ENCODE results near the gene FRMD4A.
"Not testable (repeated sequence)": the region's sequence is repeated elsewhere in the genome, so short reads cannot be mapped to it uniquely, and the experiment has no call there.

The FRMD4A gene

GRCh38 chr10:14087566-14087965 is 243.2 kb downstream of the FRMD4A start:
- DNase-seq = no peak

- DNase-seq = no peak
These were observed 244.1 kb downstream of the FRMD4A start for GRCh38 chr10:14086596-14086995.

- DNase-seq = no peak
These were observed 245.8 kb downstream of the FRMD4A start for GRCh38 chr10:14084875-14085274.

DNA sequence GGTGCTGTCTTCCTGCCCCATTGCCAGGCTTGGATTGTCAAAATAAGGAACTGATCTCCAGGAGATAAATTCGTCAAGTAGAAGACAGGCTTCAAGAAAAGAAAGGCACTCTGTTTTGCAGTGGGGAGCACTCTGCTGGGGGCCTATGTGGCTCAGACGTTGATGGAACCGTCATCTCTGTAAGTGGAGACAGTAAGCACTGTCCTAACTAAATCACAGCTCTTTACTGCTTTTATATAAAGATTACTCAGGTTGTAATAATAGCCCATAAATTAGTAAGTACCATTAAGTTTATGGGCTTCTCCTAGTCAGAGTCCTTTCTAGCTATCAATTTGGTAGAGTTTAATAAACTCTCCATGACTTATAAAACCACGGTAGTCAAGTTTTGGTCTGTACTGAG is 249.9 kb downstream of the FRMD4A start:
- no peak for DNase-seq

- DNase-seq = no peak
These were observed 253.3 kb downstream of the FRMD4A start for GRCh38 chr10:14077430-14077829.

DNA sequence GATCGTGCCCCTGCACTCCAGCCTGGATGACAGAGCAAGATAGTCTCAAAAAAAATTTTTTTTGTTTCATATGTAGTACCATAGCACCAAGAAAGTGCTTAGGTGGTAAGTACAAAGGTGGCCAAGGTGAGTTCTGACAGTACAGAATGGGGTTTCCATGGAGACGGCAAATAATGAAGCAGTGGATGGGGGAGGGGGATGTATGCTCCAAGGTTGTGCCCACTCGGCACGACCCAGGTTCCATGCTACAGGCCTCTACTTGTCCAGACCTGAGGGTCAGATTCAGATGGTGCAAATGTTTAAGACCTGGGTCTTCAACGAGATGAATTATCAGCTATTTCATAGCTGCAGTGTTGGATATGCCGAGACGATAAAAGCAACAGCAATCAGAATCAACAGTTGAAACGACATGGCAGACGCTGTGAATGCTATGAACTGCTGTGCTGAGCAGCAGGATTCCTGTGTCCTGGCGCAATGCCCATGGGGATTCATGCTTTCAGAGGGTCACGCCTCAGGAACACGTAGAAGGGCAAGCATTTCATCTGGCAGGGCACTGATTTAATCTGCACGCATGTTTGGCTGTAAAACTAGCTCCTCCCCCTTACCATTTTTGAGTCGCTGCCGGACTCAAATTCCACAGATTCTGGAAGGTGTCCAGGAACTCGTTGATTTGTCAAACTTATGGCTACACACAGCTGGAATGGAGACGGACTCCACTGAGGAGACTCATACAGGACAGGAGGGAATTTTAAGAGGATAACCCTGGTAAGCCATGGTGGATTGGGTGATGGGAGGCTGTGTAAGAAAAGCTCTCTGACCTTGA is 256.5 kb downstream of the FRMD4A start:
- DNase-seq = peak; percentile 85

- no peak for DNase-seq
These were observed 258.2 kb downstream of the FRMD4A start for GRCh38 chr10:14072541-14072940.

DNA sequence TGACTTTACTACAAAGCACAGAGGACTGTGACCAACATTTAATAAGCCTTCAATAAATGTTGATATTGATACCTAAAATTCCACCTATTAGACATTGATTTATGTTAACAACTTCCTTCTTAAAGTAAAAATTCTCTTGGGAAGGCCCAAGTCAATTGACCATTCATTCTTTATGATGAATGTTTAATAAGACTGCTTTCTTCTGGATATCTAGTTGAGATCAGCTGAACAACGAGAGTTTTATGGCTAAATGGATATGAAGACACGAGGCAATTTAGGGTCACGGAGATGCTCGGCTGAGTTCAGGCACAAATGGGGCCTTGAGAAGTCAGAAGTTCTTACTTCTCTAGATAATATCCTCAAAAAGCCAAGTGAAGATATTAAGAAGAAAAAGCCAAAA is 258.8 kb downstream of the FRMD4A start:
- DNase-seq = no peak

GRCh38 chr10:14068601-14069250 is 262.0 kb downstream of the FRMD4A start:
- DNase-seq = no peak

GRCh38 chr10:14067638-14068037 is 263.1 kb downstream of the FRMD4A start:
- DNase-seq = not testable (repeated sequence)

- no peak for DNase-seq
These were observed 264.6 kb downstream of the FRMD4A start for GRCh38 chr10:14066106-14066505.

GRCh38 chr10:14063531-14064285 is 267.0 kb downstream of the FRMD4A start:
- DNase-seq = peak; percentile 51

DNA sequence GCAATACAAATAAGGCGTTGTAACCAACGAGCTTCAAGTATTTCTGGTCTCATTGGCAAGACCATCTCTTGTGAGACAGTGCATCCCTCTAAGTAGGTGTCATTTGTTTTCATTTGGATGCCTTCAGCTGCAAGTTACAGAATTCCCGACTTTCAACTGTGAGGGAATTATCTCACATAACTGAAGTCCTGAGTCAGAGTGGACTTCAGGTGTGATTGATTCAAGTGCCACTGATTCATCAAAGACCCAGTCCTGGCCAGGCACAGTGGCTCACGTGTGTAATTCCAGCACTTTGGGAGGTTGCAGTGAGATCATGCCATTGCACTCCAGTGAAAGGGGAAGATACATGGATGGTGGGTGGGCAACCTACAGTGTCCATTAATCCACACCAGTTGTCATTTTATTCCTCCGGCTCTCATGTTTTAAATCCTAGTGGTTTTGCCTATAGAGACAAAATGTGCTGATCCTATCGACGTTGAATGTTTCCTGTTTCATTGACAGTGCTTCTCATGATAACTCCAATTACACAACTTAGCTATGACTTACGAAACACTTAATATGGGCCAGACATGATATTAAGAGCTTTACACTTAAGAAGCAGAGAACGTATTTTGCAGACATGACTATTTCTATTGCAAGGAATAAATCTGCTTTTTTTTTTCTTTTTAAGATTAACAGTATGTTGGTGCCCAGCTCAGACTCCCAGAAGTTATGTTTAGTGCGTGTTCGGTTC is 268.0 kb downstream of the FRMD4A start:
- DNase-seq = no peak

DNA sequence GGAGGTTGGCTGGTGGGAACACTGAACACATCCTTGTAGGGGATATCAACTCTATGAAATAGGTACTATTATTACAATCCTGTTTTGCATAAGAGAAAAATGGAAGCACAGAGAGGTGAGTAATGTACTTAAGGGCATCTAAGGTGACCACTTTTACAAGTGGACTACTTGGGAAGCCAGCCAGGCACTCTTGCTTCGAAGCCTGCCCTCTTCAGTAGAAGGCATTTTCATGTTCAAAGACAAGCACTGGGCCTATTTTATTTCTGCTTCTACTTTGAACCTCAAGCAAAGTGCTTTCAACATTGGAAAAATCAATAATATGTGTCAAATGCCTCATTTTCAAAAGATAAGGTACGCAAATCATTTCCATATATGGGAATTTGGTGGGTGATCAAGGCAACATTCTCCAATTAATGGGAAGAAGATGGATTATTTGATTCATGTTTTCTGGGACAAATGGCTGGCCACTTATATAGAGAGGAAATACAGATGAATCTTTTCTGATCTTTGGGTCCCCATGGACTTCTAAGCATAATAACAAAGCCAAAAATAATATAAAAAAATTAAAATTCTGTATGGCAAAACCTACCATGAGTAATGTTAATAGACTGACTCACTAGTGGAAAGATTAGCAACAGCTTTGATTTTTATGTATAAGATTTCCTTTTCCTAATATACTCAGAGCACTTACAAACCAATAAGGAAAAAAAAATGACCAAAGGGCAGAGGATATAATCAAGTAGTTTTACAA is 270.2 kb downstream of the FRMD4A start:
- no peak for DNase-seq

- DNase-seq = no peak
These were observed 274.0 kb downstream of the FRMD4A start for GRCh38 chr10:14056610-14057332.

DNA sequence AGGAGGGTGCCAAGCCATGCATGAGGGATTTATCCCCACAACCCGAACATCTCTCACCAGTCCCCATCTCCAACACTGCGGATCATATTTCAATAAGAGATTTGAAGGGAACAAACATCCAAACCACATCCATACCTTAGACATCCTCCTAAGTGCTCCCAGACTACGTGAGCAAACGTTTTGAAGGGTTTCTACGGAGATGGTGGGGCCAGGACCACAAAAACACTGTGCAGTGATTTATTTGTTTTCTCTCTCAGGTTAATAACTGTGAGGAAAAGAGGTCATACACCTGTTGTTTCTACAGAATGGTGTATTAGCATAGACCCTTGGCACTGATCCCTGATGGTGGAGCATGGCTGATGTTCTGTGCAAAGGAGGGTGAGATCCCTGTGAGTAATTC is 277.8 kb downstream of the FRMD4A start:
- DNase-seq = no peak

- no peak for DNase-seq
These were observed 280.1 kb downstream of the FRMD4A start for GRCh38 chr10:14050598-14050997.

DNA sequence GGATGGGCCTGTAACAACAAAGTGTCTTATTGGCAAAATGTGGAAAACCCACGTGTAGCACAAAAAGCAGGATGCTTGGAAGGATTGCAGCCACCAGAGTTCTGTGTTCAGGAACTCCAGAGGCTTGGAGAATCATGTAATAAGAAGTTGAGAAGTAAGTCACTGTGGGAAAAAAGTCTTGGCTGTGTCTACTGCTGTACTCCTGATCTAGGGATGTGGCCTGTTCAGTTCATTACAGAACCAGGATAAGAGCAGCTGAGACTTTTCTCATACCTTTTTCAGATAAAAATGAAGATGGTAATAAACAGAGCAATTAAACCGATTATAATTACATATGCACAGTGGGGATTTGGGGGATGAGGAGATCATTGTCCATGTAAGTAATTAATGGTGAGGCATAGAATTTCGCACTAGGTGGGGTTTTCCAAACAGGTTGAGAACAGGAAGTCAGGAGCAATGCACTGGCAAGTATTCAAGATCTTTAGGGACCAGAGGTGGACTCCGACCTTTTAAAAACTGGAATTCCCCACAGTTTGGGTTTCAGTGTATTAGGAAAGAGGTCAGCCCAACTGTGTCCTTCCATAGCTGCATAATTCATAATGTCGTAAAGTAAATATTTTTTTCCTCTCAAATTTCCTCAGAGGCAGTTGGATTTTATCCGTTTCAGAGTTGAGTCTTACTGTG is 281.7 kb downstream of the FRMD4A start:
- DNase-seq = no peak

DNA sequence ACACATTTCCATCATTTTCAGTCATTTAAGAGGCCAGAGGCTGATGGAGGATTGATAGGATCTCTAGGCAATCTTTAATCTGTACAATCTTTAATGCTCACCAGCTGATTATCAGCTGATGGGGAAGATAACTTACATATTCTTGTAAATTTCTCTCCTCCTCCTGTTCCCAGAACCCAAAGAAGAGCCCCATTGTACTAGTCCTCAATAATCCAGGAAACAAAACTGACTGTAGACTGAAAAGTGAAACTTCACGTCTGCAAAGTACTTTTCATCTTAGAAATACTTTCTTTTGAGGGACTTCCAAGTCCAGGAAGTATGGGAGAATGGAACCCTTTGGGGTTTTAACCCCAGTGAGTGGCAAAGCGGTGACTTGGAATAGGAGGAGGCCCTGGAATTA is 283.3 kb downstream of the FRMD4A start:
- no peak for DNase-seq

DNA sequence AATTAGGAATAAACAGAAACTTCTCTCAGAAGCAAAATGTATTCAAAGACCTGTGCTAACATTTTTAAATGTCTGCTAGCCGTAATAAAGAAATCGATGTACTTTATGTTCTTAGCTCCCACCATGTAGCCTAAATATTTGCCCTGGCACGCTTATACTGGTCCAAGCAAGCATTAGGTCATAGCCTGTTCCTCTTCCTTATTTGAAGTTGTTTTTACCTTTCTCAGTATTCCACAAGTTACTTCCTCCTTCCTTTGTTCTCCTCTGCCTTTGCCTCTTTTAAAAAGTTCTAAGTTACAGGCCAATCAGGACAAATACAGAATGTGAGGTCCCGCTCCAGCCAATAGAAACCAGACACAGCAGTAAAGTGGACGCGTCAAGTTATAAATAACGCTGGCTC is 288.7 kb downstream of the FRMD4A start:
- not testable (repeated sequence) for DNase-seq
